GM12864 (cell line): ENCODE results near the gene RNF19B.

Experiments used
- DNase-seq: peaks from one replicate; pipeline ENCODE4 v3.0.0-alpha.2; 2011; ENCODE audit warnings: low read depth
- H3K4me3 ChIP-seq: 2 replicates; pipeline ENCODE4 v1.5.1; 2011; ENCODE audit warnings: mild to moderate bottlenecking, low read depth, low read length, control low read depth
- CTCF ChIP-seq: IDR thresholded peaks from 2 replicates; pipeline ENCODE4 v1.5.1; 2011; ENCODE audit warnings: low read depth, mild to moderate bottlenecking, moderate library complexity, low read length, control low read depth, inconsistent platforms; ENCODE audit errors: missing control alignments

The RNF19B gene

DNA sequence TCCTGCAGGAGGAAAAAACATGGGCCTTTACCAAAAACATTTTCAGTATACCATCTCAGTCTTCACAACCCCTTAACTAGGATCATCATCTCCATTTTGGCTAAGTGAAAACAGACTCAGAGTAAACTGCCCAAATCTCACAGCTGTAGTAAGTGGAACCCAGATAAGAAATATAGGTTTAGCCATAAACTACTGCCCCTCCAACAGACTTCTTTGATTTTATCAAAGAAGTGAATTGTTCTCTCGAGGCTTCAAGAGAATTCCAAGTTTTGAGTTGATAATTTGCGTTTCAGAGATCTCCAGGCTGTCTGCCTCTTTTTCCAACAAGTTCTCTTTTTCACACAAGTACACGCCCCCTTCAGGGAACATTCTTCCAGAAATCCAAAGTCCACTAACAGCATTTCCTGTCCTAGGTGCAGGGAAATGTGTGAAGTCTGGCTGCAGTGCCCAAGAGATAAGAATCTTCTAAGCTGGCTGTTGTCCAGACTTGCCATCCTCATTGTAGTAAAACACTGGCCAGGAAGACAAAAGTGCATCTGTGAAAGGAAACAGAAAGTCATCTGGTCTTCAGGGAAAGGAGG lies 30.8 kb downstream of the RNF19B start:
- no peak overlapping the region for H3K4me3 ChIP-seq
- TF ChIP-seq CTCF = no peak
- DNase-seq = no peak

GRCh38 chr1:32931760-32932159 lies 32.8 kb downstream of the RNF19B start:
- no peak overlapping the region for H3K4me3 ChIP-seq
- DNase-seq = no peak
- no peak for TF ChIP-seq CTCF

DNA sequence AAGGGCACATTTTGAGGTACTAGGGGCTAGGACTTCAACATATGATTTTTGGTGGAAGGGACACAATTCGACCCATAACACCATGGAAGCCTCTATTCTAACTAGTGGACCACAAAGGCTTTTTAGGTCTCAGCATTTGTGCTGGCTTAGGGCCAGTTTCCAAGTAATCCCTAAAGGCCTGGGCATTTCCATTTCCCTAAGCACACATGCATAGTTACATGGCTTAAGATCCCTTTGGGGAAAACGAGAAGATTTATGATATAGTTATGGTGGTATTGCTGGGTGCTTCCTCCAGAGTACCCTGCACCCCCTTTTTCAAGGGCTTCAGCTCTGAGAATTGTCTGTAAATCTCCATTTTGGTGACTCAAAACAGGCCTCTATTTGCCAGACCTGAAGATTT lies 35.2 kb downstream of the RNF19B start:
- no peak overlapping the region for H3K4me3 ChIP-seq
- DNase-seq = no peak
- no peak for TF ChIP-seq CTCF

GRCh38 chr1:32928715-32929114 lies 35.9 kb downstream of the RNF19B start:
- no peak overlapping the region for H3K4me3 ChIP-seq
- no peak for TF ChIP-seq CTCF
- DNase-seq = no peak

DNA sequence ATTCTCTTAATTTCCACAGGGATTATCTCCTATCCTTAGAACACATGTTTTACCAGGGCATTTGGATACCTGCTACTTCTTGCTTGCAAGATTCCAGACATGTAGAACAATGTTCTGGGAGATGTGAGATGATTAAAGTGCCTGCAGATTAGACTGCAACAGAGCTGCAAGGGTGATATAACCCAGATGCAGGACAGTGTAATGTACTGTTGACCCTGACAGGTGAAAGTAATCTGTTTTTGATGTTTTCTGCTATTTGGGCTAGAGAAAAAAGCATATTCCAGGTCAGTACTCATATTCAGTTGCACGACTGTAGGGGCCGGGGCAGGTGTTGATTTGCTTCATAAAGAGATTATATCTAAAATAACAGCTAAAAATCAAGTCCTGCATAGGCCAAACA lies 36.3 kb downstream of the RNF19B start:
- TF ChIP-seq CTCF = no peak
- H3K4me3 ChIP-seq = no peak overlapping the region
- DNase-seq = no peak

DNA sequence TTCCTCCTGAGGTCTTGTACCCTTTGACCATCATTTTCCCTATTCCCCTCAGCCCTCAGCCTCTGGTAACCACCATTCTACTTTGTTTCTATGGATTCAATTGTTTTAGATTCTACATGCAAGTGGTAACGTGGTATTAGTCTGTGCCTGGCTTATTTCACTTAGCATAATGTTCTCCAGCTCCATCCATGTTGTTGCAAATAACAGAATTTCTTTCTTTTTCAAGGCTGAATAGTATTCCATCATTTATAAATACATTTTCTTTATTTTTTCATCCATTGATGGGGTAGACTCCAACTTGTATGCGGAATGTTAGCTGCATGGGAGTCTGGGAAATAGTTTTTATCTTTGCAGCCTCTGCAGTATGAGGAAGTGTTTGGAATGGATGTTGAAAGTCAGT lies 37.2 kb downstream of the RNF19B start:
- DNase-seq = no peak
- no peak for TF ChIP-seq CTCF
- no peak overlapping the region for H3K4me3 ChIP-seq

GRCh38 chr1:32926562-32926961 lies 38.0 kb downstream of the RNF19B start:
- TF ChIP-seq CTCF = no peak
- H3K4me3 ChIP-seq = no peak overlapping the region

More at GRCh38 chr1:32926562-32926961, 38.0 kb downstream of the RNF19B start:
- DNase-seq = no peak
